B cell (primary cell): ENCODE data around the gene ZFX. TPM values are rescaled to one million over a fixed set of nuclear protein-coding genes. Genes with fewer than 3 reads are reported as not detected.

Experiments used
- ATAC-seq: fragments of 200-7000 bp; cut with Tn5 transposase; one replicate; pipeline ENCODE4 v1.10.0; 2021; ENCODE audit warnings: low read depth, mild to moderate bottlenecking, moderate number of reproducible peaks, moderate library complexity
- CTCF ChIA-PET: fragments of 350-600 bp; sonication (Branson Sonifier 250); formaldehyde crosslinking; loops from one replicate; lab custom pipeline; 2021; ENCODE audit warnings: antibody characterized with exemption, inconsistent platforms; lab: Charles Lee
- POLR2A ChIA-PET: fragments of 350-600 bp; sonication (Branson Sonifier 250); formaldehyde crosslinking; loops from one replicate; lab custom pipeline; 2021; ENCODE audit warnings: antibody characterized with exemption; lab: Charles Lee
- DNase-seq: peaks from one replicate; pipeline ENCODE4 v3.0.0; 2013
- H2AFZ ChIP-seq: 2 replicates; pipeline ENCODE4 v1.6.1; 2012; ENCODE audit warnings: mild to moderate bottlenecking, low read depth, low read length; ENCODE audit not compliant: insufficient read depth, poor library complexity, severe bottlenecking
- H3K27ac ChIP-seq, 2 donors: 1 replicate in 1 of 2; 2 replicates in 1 of 2; pipeline ENCODE4 v1.5.1; 2012 to 2013; ENCODE audit warnings: low read length in 2 of 2, mild to moderate bottlenecking in 2 of 2, moderate library complexity in 1 of 2
- H3K27me3 ChIP-seq, 4 experiments: fragments of 200-600 bp in 1 of 4; sonication (generic) in 1 of 4; replicated peaks in 1 of 4; 1 replicate in 2 of 4; 2 replicates in 2 of 4; pipeline versions ENCODE4 v1.6.1 to v1.7.0; 2013 to 2016; ENCODE audit warnings: low read length in 3 of 4, mild to moderate bottlenecking in 2 of 4, mixed read lengths in 1 of 4, moderate library complexity in 1 of 4; ENCODE audit not compliant: insufficient read depth in 4 of 4, control insufficient read depth in 3 of 4; ENCODE audit errors: control extremely low read depth in 1 of 4
- H3K36me3 ChIP-seq, 2 experiments: replicated peaks in 1 of 2; 1 replicate in 1 of 2; 2 replicates in 1 of 2; pipeline versions ENCODE4 v1.6.1 to v1.7.1; 2013; ENCODE audit warnings: low read length in 1 of 2; ENCODE audit not compliant: insufficient read depth in 2 of 2, control insufficient read depth in 1 of 2; ENCODE audit errors: control extremely low read depth in 1 of 2, extremely low read depth in 1 of 2
- H3K4me1 ChIP-seq, 2 donors: fragments of 200-600 bp in 1 of 2; sonication (generic) in 1 of 2; 1 replicate in 1 of 2; 2 replicates in 1 of 2; pipeline versions ENCODE4 v1.5.1 to v1.6.1; 2013 to 2017; ENCODE audit warnings: low read length in 2 of 2; ENCODE audit not compliant: control insufficient read depth in 2 of 2, insufficient read depth in 2 of 2
- H3K4me2 ChIP-seq: replicated peaks from 2 replicates; pipeline ENCODE3; 2012; ENCODE audit warnings: mild to moderate bottlenecking, low read depth, low read length; ENCODE audit not compliant: poor library complexity, severe bottlenecking
- H3K4me3 ChIP-seq, 5 experiments: fragments of 200-600 bp in 1 of 5; sonication (generic) in 1 of 5; 1 replicate in 3 of 5; 2 replicates in 2 of 5; pipeline versions ENCODE4 v1.5.1 to v1.7.0; 2011 to 2016; ENCODE audit warnings: low read length in 4 of 5, mild to moderate bottlenecking in 4 of 5, low read depth in 2 of 5, control low read depth in 1 of 5, moderate library complexity in 1 of 5; ENCODE audit not compliant: insufficient read depth in 1 of 5; ENCODE audit errors: control extremely low read depth in 1 of 5, extremely low read depth in 1 of 5
- H3K79me2 ChIP-seq: fragments of 200-600 bp; sonication (generic); one replicate; pipeline ENCODE4 v1.6.0; 2016; ENCODE audit warnings: low read length; ENCODE audit not compliant: control insufficient read depth, insufficient read depth
- H3K9ac ChIP-seq: fragments of 200-600 bp; sonication (generic); 2 replicates; pipeline ENCODE4 v1.6.1; 2017; ENCODE audit warnings: mild to moderate bottlenecking, low read length, moderate library complexity
- H3K9me3 ChIP-seq, 3 donors: one replicate each; pipeline versions ENCODE4 v1.6.1 to v1.7.1; 2013; ENCODE audit warnings: low read length in 2 of 3; ENCODE audit not compliant: control insufficient read depth in 2 of 3, insufficient read depth in 1 of 3; ENCODE audit errors: control extremely low read depth in 1 of 3
- H4K20me1 ChIP-seq: 2 replicates; pipeline ENCODE4 v1.6.0; 2012; ENCODE audit warnings: mild to moderate bottlenecking, low read length; ENCODE audit not compliant: insufficient read depth, control insufficient read depth, poor library complexity, severe bottlenecking
- H3K27ac Mint-ChIP-seq: one replicate; pipeline ENCODE4 v1.8.0; 2021; ENCODE audit warnings: mixed read lengths
- H3K27me3 Mint-ChIP-seq: one replicate; pipeline ENCODE4 v1.8.0; 2021; ENCODE audit warnings: mixed read lengths
- H3K4me1 Mint-ChIP-seq: one replicate; pipeline ENCODE4 v1.8.0; 2021; ENCODE audit warnings: mixed read lengths
- H3K4me3 Mint-ChIP-seq: one replicate; pipeline ENCODE4 v1.8.0; 2021; ENCODE audit warnings: mixed read lengths
- H3K9me3 Mint-ChIP-seq: one replicate; pipeline ENCODE4 v1.8.0; 2022; ENCODE audit warnings: mixed read lengths; ENCODE audit not compliant: insufficient read depth
- CTCF ChIP-seq: fragments of 200-600 bp; IDR thresholded peaks from one replicate; pipeline ENCODE4 v1.8.0; 2022; ENCODE audit warnings: antibody characterized with exemption, mild to moderate bottlenecking
- EZH2 ChIP-seq: IDR thresholded peaks from 2 replicates; pipeline ENCODE4 v1.6.1; 2012; ENCODE audit warnings: borderline replicate concordance, low read depth, mild to moderate bottlenecking, moderate library complexity, low read length; ENCODE audit not compliant: insufficient read depth, poor library complexity, severe bottlenecking
- WGBS: methylation state at CpG from one replicate; pipeline ENCODE4 v1.1.5; 2013; ENCODE audit warnings: missing lambda C conversion rate; ENCODE audit not compliant: insufficient coverage; 5-methylcytosine and 5-hydroxymethylcytosine counted together
- intact Hi-C: fragments of 100-400 bp; cut with micrococcal nuclease; formaldehyde crosslinking; loops from one replicate; pipeline ENCODE4 v1.10.0; 2022
- polyA plus RNA-seq: library from polyadenylated mRNA; depleted of rRNA; stranded (reverse); fragments of >200 nt; gene quantifications from 2 replicates; pipeline ENCODE4 v1.2.3, GENCODE V29; 2012
- total RNA-seq, 2 donors: library from RNA; stranded (reverse); fragments of 120-200 nt in 1 of 2; gene quantifications; 1 replicate in 1 of 2; 2 replicates in 1 of 2; pipeline versions ENCODE4 v1.2.3 to v1.2.4, GENCODE V29; 2013 to 2022

The ZFX gene
- total and polyA plus RNA-seq, 2 donors (not counting 1 experiment from before 2014, with no cell fraction given): 31.3 to 81.8 TPM

- peaks cover 0 to 12% of the 10 kb centered on the region in 2 experiments for H3K36me3 ChIP-seq
- no peak overlapping the region for H3K27ac Mint-ChIP-seq
- H3K4me3 Mint-ChIP-seq: no peak overlapping the region
- CTCF ChIA-PET: interaction anchor here (1.2 kb wide), 1 partner anchor 56 kb away, joined by 7 read pairs; no protein-coding TSS in a partner anchor
- ATAC-seq (no peak), DNase-seq (no peak)
- WGBS: 100% methylated on average over 1 of the region's 4 CpGs
- H3K9me3 ChIP-seq: no peaks in the 10 kb centered on the region
- H3K4me1 Mint-ChIP-seq: peaks cover 14% of the 10 kb centered on the region
- H3K4me2 ChIP-seq: no peak overlapping the region
- H3K27me3 Mint-ChIP-seq: no peaks in the 10 kb centered on the region
- H3K9me3 Mint-ChIP-seq: no peaks in the 10 kb centered on the region
- H3K27me3 ChIP-seq: no peaks in the 10 kb centered on the region
- no peak overlapping the region for H3K27ac ChIP-seq
- POLR2A ChIA-PET: no interaction called here
- TF ChIP-seq CTCF: no peak
- TF ChIP-seq EZH2: no peak
- no peaks in the 10 kb centered on the region for H3K4me1 ChIP-seq
- H3K4me3 ChIP-seq: no peak overlapping the region
- H3K9ac ChIP-seq: no peak overlapping the region
- H2AFZ ChIP-seq: no peak overlapping the region
- intact Hi-C loops: no loop called here
- peaks cover 84% of the 10 kb centered on the region for H4K20me1 ChIP-seq
- H3K79me2 ChIP-seq: peaks cover 94% of the 10 kb centered on the region
Measured at GRCh38 chrX:24186483-24186882, 37.0 kb downstream of the ZFX start.

GRCh38 chrX:24186986-24187385 lies 37.5 kb downstream of the ZFX start:
- H3K27me3 ChIP-seq: no peaks in the 10 kb centered on the region
- peaks cover 14% of the 10 kb centered on the region for H3K4me1 Mint-ChIP-seq
- CTCF ChIA-PET: interaction anchor here (1.2 kb wide), 1 partner anchor 56 kb away, joined by 7 read pairs; no protein-coding TSS in a partner anchor
- H3K27ac ChIP-seq: no peak overlapping the region
- H3K79me2 ChIP-seq: peaks cover 94% of the 10 kb centered on the region
- TF ChIP-seq EZH2 (no peak), CTCF (no peak)
- no peaks in the 10 kb centered on the region for H3K4me1 ChIP-seq
- H2AFZ ChIP-seq: no peak overlapping the region
- H3K4me3 ChIP-seq: no peak overlapping the region
- no peaks in the 10 kb centered on the region for H3K9me3 Mint-ChIP-seq
- DNase-seq (no peak), ATAC-seq (no peak)
- intact Hi-C loops: no loop called here
- H3K4me3 Mint-ChIP-seq: no peak overlapping the region
- no CpG with 5 or more reads among the region's 4 CpGs for WGBS
- H3K36me3 ChIP-seq: peaks cover 0 to 8% of the 10 kb centered on the region in 2 experiments
- H3K9ac ChIP-seq: no peak overlapping the region
- H4K20me1 ChIP-seq: peaks cover 80% of the 10 kb centered on the region
- no peaks in the 10 kb centered on the region for H3K9me3 ChIP-seq
- H3K27ac Mint-ChIP-seq: no peak overlapping the region
- H3K27me3 Mint-ChIP-seq: no peaks in the 10 kb centered on the region
- no peak overlapping the region for H3K4me2 ChIP-seq
- POLR2A ChIA-PET: no interaction called here
